Testis (tissue), 3 donors: ENCODE results near the gene AK4. TPM values are rescaled to one million over a fixed set of nuclear protein-coding genes. Genes with fewer than 3 reads are reported as not detected.

Experiments
- DNase-seq: peaks from one replicate; pipeline ENCODE4 v3.0.0-alpha.2; 2019
- H3K27ac ChIP-seq, 2 donors: fragments of 200-600 bp; sonication (generic); one replicate each; pipeline ENCODE4 v1.5.1; 2019
- H3K27me3 ChIP-seq: fragments of 200-600 bp; sonication (generic); one replicate; pipeline ENCODE4 v1.5.1; 2019
- H3K36me3 ChIP-seq: fragments of 200-600 bp; sonication (generic); one replicate; pipeline ENCODE4 v1.5.1; 2017; ENCODE audit warnings: low read depth; ENCODE audit errors: missing control alignments
- H3K4me1 ChIP-seq: fragments of 200-600 bp; sonication (generic); one replicate; pipeline ENCODE4 v1.5.1; 2019
- H3K4me3 ChIP-seq, 2 donors: fragments of 200-600 bp; sonication (generic); one replicate each; pipeline ENCODE4 v1.5.1; 2017 to 2019
- H3K9me3 ChIP-seq: fragments of 200-600 bp; sonication (generic); one replicate; pipeline ENCODE4 v1.5.1; 2017
- CTCF ChIP-seq, 3 experiments: fragments of 450-650 bp in 2 of 3; fragments of 200-600 bp in 1 of 3; sonication (generic) in 1 of 3; IDR thresholded peaks; one replicate each; pipeline ENCODE4 v1.5.1; 2016 to 2019; ENCODE audit warnings: antibody characterized with exemption in 3 of 3, mild to moderate bottlenecking in 2 of 3, moderate library complexity in 1 of 3
- POLR2A ChIP-seq: fragments of 450-650 bp; IDR thresholded peaks from one replicate; pipeline ENCODE4 v1.6.1; 2017; ENCODE audit warnings: antibody characterized with exemption, mild to moderate bottlenecking, moderate library complexity
- WGBS, 2 donors: methylation state at CpG; one replicate each; pipeline ENCODE4 v1.1.5; 2018; 5-methylcytosine and 5-hydroxymethylcytosine counted together
- intact Hi-C: fragments of 100-400 bp; cut with DNase I; formaldehyde crosslinking; loops from one replicate; pipeline ENCODE4 v1.15.1; 2023; ENCODE audit warnings: low total_unique reads
- polyA plus RNA-seq: library from polyadenylated mRNA; stranded (reverse); fragments of 350-450 nt; fragmentation: Illumina TruSeq; extraction: RNeasy Lipid Tissue Mini Kit (QIAGEN cat#74804); gene quantifications from one replicate; pipeline ENCODE4 v1.2.3, GENCODE V29; 2014; ENCODE audit warnings: low read depth, low replicate concordance; ENCODE audit not compliant: insufficient read depth
- total RNA-seq, 2 donors: library from RNA; depleted of rRNA; stranded (reverse); fragments of >200 nt; gene quantifications; one replicate each; pipeline ENCODE4 v1.2.3, GENCODE V29; 2016

AK4 gene
- total and polyA plus RNA-seq, 3 donors from 2014 or later, result 29.0 to 42.0 (median 40.1) TPM

GRCh38 chr1:65238010-65238409, 90.0 kb downstream of the AK4 start:
- Histone ChIP-seq H3K27me3 (no peaks in the 10 kb centered on the region), H3K36me3 (no peaks in the 10 kb centered on the region), H3K4me3 (no peak overlapping the region), H3K4me1 (no peaks in the 10 kb centered on the region), H3K27ac (no peak overlapping the region), H3K9me3 (no peaks in the 10 kb centered on the region)
- intact Hi-C loops, result no loop called here
- DNase-seq, result no peak
- 70 to 71% methylated on average over 6 of the region's 6 CpGs for WGBS, 2 donors
- TF ChIP-seq POLR2A, result no peak
- TF ChIP-seq CTCF (IDR thresholded peaks at IDR 0.05), result no peak

- no peak overlapping the region for H3K27ac ChIP-seq
- H3K4me3 ChIP-seq, result no peak overlapping the region
- no peaks in the 10 kb centered on the region for H3K36me3 ChIP-seq
- intact Hi-C loops, result no loop called here
- no peaks in the 10 kb centered on the region for H3K9me3 ChIP-seq
- H3K27me3 ChIP-seq, result no peaks in the 10 kb centered on the region
- no peaks in the 10 kb centered on the region for H3K4me1 ChIP-seq
- no peak for DNase-seq
- TF ChIP-seq POLR2A, result no peak
- TF ChIP-seq CTCF (IDR thresholded peaks at IDR 0.05), result no peak
- WGBS, 2 donors, result 92 to 94% methylated on average over 3 of the region's 3 CpGs
Observed at GRCh38 chr1:65243491-65243890, 95.5 kb downstream of the AK4 start.

GRCh38 chr1:65245295-65245694, 97.3 kb downstream of the AK4 start:
- intact Hi-C loops, result no loop called here
- Histone ChIP-seq H3K36me3 (no peaks in the 10 kb centered on the region), H3K4me1 (no peaks in the 10 kb centered on the region), H3K9me3 (no peaks in the 10 kb centered on the region), H3K4me3 (no peak overlapping the region), H3K27ac (no peak overlapping the region), H3K27me3 (no peaks in the 10 kb centered on the region)
- no peak for TF ChIP-seq CTCF (IDR thresholded peaks at IDR 0.05)
- no peak for TF ChIP-seq POLR2A
- DNase-seq, result no peak

GRCh38 chr1:65247419-65248359, 99.7 kb downstream of the AK4 start:
- 45 to 51% methylated on average over 4 of the region's 4 CpGs for WGBS, 2 donors
- intact Hi-C loops, result no loop called here
- H3K4me1 ChIP-seq, result no peaks in the 10 kb centered on the region
- no peaks in the 10 kb centered on the region for H3K36me3 ChIP-seq
- no peaks in the 10 kb centered on the region for H3K9me3 ChIP-seq
- DNase-seq, result peak; percentile 46
- H3K27ac ChIP-seq, result no peak overlapping the region
- TF ChIP-seq CTCF (IDR thresholded peaks at IDR 0.05), result no peak
- TF ChIP-seq POLR2A, result no peak
- H3K27me3 ChIP-seq, result no peaks in the 10 kb centered on the region
- no peak overlapping the region for H3K4me3 ChIP-seq

- Histone ChIP-seq H3K36me3 (no peaks in the 10 kb centered on the region), H3K4me3 (no peak overlapping the region), H3K27ac (no peak overlapping the region), H3K4me1 (peaks cover 8% of the 10 kb centered on the region), H3K27me3 (no peaks in the 10 kb centered on the region), H3K9me3 (no peaks in the 10 kb centered on the region)
- intact Hi-C loops, result no loop called here
- no peak for DNase-seq
- WGBS, 2 donors, result 79 to 87% methylated on average over 2 of the region's 2 CpGs
- no peak for TF ChIP-seq CTCF (IDR thresholded peaks at IDR 0.05)
- TF ChIP-seq POLR2A, result no peak
Observed at GRCh38 chr1:65250826-65251225, 102.8 kb downstream of the AK4 start.
